GM12878 (cell line): ENCODE results near the gene UNC5B. TPM values are rescaled to one million over a fixed set of nuclear protein-coding genes. Genes with fewer than 3 reads are reported as not detected.

Source experiments
- ATF3 ChIP-seq: IDR thresholded peaks from 2 replicates; pipeline ENCODE4 v1.6.1; 2011; ENCODE audit warnings: low read depth, mild to moderate bottlenecking, low read length, moderate library complexity, borderline replicate concordance; ENCODE audit errors: extremely low read depth
- CBX3 ChIP-seq: fragments of 200-600 bp; sonication (generic); IDR thresholded peaks from 2 replicates; pipeline ENCODE4 v1.6.1; 2016; ENCODE audit warnings: low read depth, borderline replicate concordance
- CHD4 ChIP-seq: fragments of 200-600 bp; sonication (generic); IDR thresholded peaks from 2 replicates; pipeline ENCODE4 v1.6.1; 2016; ENCODE audit warnings: mild to moderate bottlenecking
- CREB1 ChIP-seq: IDR thresholded peaks from 2 replicates; pipeline ENCODE4 v1.6.1; 2012; ENCODE audit warnings: low read depth, mild to moderate bottlenecking, inconsistent platforms
- IRF3 ChIP-seq: fragments of 450-650 bp; IDR thresholded peaks from 2 replicates; pipeline ENCODE4 v1.6.1; 2014; ENCODE audit warnings: mild to moderate bottlenecking
- KLF5 ChIP-seq: fragments of 450-650 bp; IDR thresholded peaks from 2 replicates; pipeline ENCODE4 v1.6.1; 2014; ENCODE audit warnings: mild to moderate bottlenecking; ENCODE audit not compliant: partially characterized antibody
- NFIC ChIP-seq: IDR thresholded peaks from 2 replicates; pipeline ENCODE4 v1.6.1; 2012; ENCODE audit warnings: low read depth, mild to moderate bottlenecking, inconsistent platforms, low read length, moderate library complexity
- PAX8 ChIP-seq: fragments of 450-650 bp; IDR thresholded peaks from 2 replicates; pipeline ENCODE4 v1.6.1; 2017; ENCODE audit warnings: mild to moderate bottlenecking, moderate library complexity
- TCF3 ChIP-seq: IDR thresholded peaks from 2 replicates; pipeline ENCODE4 v1.6.1; 2012; ENCODE audit warnings: low read depth, mild to moderate bottlenecking, low read length, borderline replicate concordance; ENCODE audit not compliant: insufficient read depth
- polyA plus RNA-seq, 11 experiments: library from polyadenylated mRNA; depleted of rRNA in 4 of 11; unstranded in 6 of 11; stranded (reverse) in 5 of 11; fragments of >200 nt; fragmentation: Nextera tagmentation in 4 of 11; fragmentation: Illumina TruSeq in 1 of 11; extraction: Ambion mirVana in 4 of 11; extraction: Trizol in 1 of 11; gene quantifications; 1 replicate in 1 of 11; 2 replicates in 10 of 11; pipeline versions ENCODE4 v1.2.1 to v1.2.3, GENCODE V29; 2011 to 2016; ENCODE audit warnings: inconsistent platforms in 2 of 11, missing spikeins in 2 of 11, low read depth in 1 of 11
- total RNA-seq, 4 experiments: library from RNA; depleted of rRNA in 3 of 4; stranded (reverse); fragments of >200 nt in 3 of 4; fragmentation: Illumina TruSeq in 1 of 4; extraction: Trizol in 1 of 4; gene quantifications; 2 replicates each; pipeline versions ENCODE4 v1.2.1 to v1.2.3, GENCODE V29; 2013 to 2021
- TF ChIP-seq, protein P1 (sequence below): fragments of 450-650 bp; IDR thresholded peaks from 2 replicates; pipeline ENCODE4 v1.6.1; 2016; ENCODE audit warnings: mild to moderate bottlenecking, moderate library complexity, borderline replicate concordance

The UNC5B gene
- total and polyA plus RNA-seq, 10 of the 15 experiments (the other 5 are each of a cell fraction or from before 2014, with no cell fraction given), result 0.03 to 0.08 TPM; not detected in 8

- TF ChIP-seq, protein P1, sequence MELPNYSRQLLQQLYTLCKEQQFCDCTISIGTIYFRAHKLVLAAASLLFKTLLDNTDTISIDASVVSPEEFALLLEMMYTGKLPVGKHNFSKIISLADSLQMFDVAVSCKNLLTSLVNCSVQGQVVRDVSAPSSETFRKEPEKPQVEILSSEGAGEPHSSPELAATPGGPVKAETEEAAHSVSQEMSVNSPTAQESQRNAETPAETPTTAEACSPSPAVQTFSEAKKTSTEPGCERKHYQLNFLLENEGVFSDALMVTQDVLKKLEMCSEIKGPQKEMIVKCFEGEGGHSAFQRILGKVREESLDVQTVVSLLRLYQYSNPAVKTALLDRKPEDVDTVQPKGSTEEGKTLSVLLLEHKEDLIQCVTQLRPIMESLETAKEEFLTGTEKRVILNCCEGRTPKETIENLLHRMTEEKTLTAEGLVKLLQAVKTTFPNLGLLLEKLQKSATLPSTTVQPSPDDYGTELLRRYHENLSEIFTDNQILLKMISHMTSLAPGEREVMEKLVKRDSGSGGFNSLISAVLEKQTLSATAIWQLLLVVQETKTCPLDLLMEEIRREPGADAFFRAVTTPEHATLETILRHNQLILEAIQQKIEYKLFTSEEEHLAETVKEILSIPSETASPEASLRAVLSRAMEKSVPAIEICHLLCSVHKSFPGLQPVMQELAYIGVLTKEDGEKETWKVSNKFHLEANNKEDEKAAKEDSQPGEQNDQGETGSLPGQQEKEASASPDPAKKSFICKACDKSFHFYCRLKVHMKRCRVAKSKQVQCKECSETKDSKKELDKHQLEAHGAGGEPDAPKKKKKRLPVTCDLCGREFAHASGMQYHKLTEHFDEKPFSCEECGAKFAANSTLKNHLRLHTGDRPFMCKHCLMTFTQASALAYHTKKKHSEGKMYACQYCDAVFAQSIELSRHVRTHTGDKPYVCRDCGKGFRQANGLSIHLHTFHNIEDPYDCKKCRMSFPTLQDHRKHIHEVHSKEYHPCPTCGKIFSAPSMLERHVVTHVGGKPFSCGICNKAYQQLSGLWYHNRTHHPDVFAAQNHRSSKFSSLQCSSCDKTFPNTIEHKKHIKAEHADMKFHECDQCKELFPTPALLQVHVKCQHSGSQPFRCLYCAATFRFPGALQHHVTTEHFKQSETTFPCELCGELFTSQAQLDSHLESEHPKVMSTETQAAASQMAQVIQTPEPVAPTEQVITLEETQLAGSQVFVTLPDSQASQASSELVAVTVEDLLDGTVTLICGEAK, result no peak
- TF ChIP-seq NFIC, result no peak
- TF ChIP-seq ATF3, result no peak
- no peak for TF ChIP-seq CREB1
- TF ChIP-seq CBX3, result no peak
- no peak for TF ChIP-seq KLF5
- no peak for TF ChIP-seq CHD4
- no peak for TF ChIP-seq TCF3
- no peak for TF ChIP-seq PAX8
- TF ChIP-seq IRF3, result no peak
These were observed 120.1 kb downstream of the UNC5B start (continued) for GRCh38 chr10:71332466-71332865.
